ENCODE measurements around the gene ARPC4.

Gene ARPC4

GRCh38 chr3:9818666-9819335 lies 25.9 kb downstream of the ARPC4 start:
- Histone ChIP-seq H3K27me3 (ENCODE audit: insufficient read depth, low read length) (no peaks in the 10 kb centered on the region), H3K4me1 (ENCODE audit: control insufficient read depth, insufficient read depth, low read length, unreplicated experiment) (no peaks in the 10 kb centered on the region), H3K4me3 (ENCODE audit: low read depth, low read length) (no peak overlapping the region), H3K79me2 (ENCODE audit: control insufficient read depth, insufficient read depth, low read length, unreplicated experiment) (no peaks in the 10 kb centered on the region), H3K27ac (ENCODE audit: low read depth, low read length) (no peak overlapping the region), H3K36me3 (ENCODE audit: insufficient read depth, low read length) (no peaks in the 10 kb centered on the region), H2AFZ (ENCODE audit: low read length, unreplicated experiment) (no peak overlapping the region)

- no peaks in the 10 kb centered on the region for H3K27me3 ChIP-seq (ENCODE audit: insufficient read depth, low read length)
- H3K4me1 ChIP-seq (ENCODE audit: control insufficient read depth, insufficient read depth, low read length, unreplicated experiment): no peaks in the 10 kb centered on the region
- H2AFZ ChIP-seq (ENCODE audit: low read length, unreplicated experiment): no peak overlapping the region
- no peaks in the 10 kb centered on the region for H3K79me2 ChIP-seq (ENCODE audit: control insufficient read depth, insufficient read depth, low read length, unreplicated experiment)
- no peaks in the 10 kb centered on the region for H3K36me3 ChIP-seq (ENCODE audit: insufficient read depth, low read length)
- H3K27ac ChIP-seq (ENCODE audit: low read depth, low read length): no peak overlapping the region
- no peak overlapping the region for H3K4me3 ChIP-seq (ENCODE audit: low read depth, low read length)
Measured at GRCh38 chr3:9820543-9820942, 27.7 kb downstream of the ARPC4 start.

DNA sequence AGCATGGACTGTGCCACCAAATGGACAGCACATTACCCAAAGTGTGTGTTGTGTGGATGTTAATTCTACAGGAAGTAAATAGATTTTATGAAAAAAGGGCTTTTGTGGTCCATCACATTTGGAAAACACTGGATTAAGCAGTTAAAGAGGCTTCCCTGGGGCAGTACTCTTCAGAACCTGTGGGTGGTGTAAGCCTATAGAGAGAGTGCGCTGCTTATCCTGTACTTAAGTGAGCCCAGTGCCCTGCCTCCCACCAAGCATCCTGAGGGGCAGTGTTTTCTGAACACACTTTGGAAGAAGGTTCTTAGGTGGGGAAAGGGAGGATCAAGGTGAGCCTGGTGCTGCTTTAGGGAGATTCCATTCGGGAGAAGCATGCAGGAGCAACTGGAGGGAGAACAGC lies 28.1 kb downstream of the ARPC4 start:
- no peaks in the 10 kb centered on the region for H3K79me2 ChIP-seq (ENCODE audit: control insufficient read depth, insufficient read depth, low read length, unreplicated experiment)
- H3K36me3 ChIP-seq (ENCODE audit: insufficient read depth, low read length): no peaks in the 10 kb centered on the region
- H3K4me1 ChIP-seq (ENCODE audit: control insufficient read depth, insufficient read depth, low read length, unreplicated experiment): no peaks in the 10 kb centered on the region
- H3K27ac ChIP-seq (ENCODE audit: low read depth, low read length): no peak overlapping the region
- H2AFZ ChIP-seq (ENCODE audit: low read length, unreplicated experiment): no peak overlapping the region
- H3K27me3 ChIP-seq (ENCODE audit: insufficient read depth, low read length): no peaks in the 10 kb centered on the region
- H3K4me3 ChIP-seq (ENCODE audit: low read depth, low read length): no peak overlapping the region

DNA sequence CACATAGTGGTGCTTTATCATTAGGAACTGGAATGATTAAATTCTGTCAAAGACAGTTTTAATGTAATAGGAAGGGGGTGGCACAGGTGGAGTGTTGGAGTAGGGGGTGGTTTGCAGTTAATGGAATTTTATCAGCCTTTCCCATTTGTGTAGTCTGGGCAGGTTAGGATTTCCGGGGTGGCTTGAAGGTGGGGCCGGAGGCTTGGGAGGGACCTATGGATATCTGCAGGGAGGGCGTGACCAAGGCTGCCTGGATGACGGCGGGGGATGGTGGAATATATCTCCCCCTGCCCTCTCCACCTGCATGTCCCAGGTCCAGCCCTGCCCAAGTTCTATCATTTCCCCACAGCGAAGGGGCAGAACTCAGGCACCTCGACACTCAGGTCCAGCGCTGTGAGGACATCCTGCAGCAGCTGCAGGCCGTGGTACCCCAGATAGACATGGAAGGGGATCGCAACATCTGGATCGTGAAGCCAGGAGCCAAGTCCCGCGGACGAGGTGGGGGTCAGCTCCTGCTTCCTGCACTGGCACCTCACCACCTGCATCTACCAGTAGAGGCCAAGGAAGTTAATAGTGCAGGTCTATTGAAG lies 32.7 kb downstream of the ARPC4 start:
- H3K4me3 ChIP-seq (ENCODE audit: low read depth, low read length): no peak overlapping the region
- no peaks in the 10 kb centered on the region for H3K27me3 ChIP-seq (ENCODE audit: insufficient read depth, low read length)
- peaks cover 6% of the 10 kb centered on the region; the same call in 1 of the 2 replicates for H3K36me3 ChIP-seq (ENCODE audit: insufficient read depth, low read length)
- no peak overlapping the region for H3K27ac ChIP-seq (ENCODE audit: low read depth, low read length)
- no peaks in the 10 kb centered on the region for H3K79me2 ChIP-seq (ENCODE audit: control insufficient read depth, insufficient read depth, low read length, unreplicated experiment)
- H3K4me1 ChIP-seq (ENCODE audit: control insufficient read depth, insufficient read depth, low read length, unreplicated experiment): no peaks in the 10 kb centered on the region
- no peak overlapping the region for H2AFZ ChIP-seq (ENCODE audit: low read length, unreplicated experiment)

- H2AFZ ChIP-seq (ENCODE audit: low read length, unreplicated experiment): no peak overlapping the region
- H3K4me1 ChIP-seq (ENCODE audit: control insufficient read depth, insufficient read depth, low read length, unreplicated experiment): no peaks in the 10 kb centered on the region
- no peak overlapping the region for H3K4me3 ChIP-seq (ENCODE audit: low read depth, low read length)
- H3K79me2 ChIP-seq (ENCODE audit: control insufficient read depth, insufficient read depth, low read length, unreplicated experiment): no peaks in the 10 kb centered on the region
- no peak overlapping the region for H3K27ac ChIP-seq (ENCODE audit: low read depth, low read length)
- no peaks in the 10 kb centered on the region for H3K27me3 ChIP-seq (ENCODE audit: insufficient read depth, low read length)
- peaks cover 6% of the 10 kb centered on the region; the same call in 1 of the 2 replicates for H3K36me3 ChIP-seq (ENCODE audit: insufficient read depth, low read length)
Measured at GRCh38 chr3:9826815-9827573, 34.1 kb downstream of the ARPC4 start.

DNA sequence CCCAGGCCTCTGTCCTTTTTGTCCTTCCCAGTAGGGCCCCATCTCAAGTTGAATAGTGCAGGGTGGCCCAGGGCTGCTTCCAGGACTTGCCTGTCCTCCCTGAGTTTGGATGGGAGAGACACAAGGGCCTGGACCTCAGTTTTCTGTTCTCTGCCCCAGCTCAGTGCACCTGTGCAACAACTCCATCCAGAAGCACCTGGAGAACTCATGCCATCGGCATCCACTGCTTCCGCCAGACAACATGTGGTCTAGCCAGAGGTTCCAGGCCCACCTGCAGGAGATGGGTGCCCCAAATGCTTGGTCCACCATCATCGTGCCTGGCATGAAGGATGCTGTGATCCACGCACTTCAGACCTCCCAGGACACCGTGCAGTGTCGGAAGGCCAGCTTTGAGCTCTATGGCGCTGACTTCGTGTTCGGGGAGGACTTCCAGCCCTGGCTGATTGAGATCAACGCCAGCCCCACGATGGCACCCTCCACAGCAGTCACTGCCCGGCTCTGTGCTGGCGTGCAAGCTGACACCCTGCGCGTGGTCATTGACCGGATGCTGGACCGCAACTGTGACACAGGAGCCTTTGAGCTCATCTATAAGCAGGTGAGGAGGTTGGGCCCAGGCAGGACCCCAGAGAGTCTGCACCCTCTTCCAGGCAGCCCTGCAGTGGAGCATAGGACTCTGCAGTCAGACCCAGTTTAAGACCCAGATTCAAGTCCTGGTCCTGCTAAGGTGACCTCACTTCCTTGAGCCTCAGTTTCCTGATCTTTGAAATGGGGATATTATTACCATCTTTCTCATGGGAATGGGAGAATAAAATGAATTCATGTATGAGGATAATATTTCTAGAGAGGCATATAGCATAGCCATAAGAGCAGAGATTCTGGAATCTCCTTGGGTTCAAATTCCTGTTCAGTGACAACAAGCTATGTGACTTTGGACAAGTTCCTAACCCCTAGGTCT lies 36.2 kb downstream of the ARPC4 start:
- Histone ChIP-seq H2AFZ (ENCODE audit: low read length, unreplicated experiment) (no peak overlapping the region), H3K79me2 (ENCODE audit: control insufficient read depth, insufficient read depth, low read length, unreplicated experiment) (no peaks in the 10 kb centered on the region), H3K27me3 (ENCODE audit: insufficient read depth, low read length) (no peaks in the 10 kb centered on the region), H3K36me3 (ENCODE audit: insufficient read depth, low read length) (peaks cover 6% of the 10 kb centered on the region; the same call in 1 of the 2 replicates), H3K27ac (ENCODE audit: low read depth, low read length) (no peak overlapping the region), H3K4me1 (ENCODE audit: control insufficient read depth, insufficient read depth, low read length, unreplicated experiment) (no peaks in the 10 kb centered on the region), H3K4me3 (ENCODE audit: low read depth, low read length) (no peak overlapping the region)

GRCh38 chr3:9831253-9831652 lies 38.4 kb downstream of the ARPC4 start:
- peaks cover 6% of the 10 kb centered on the region; the same call in 1 of the 2 replicates for H3K36me3 ChIP-seq (ENCODE audit: insufficient read depth, low read length)
- no peak overlapping the region for H3K27ac ChIP-seq (ENCODE audit: low read depth, low read length)
- no peak overlapping the region for H3K4me3 ChIP-seq (ENCODE audit: low read depth, low read length)
- no peaks in the 10 kb centered on the region for H3K79me2 ChIP-seq (ENCODE audit: control insufficient read depth, insufficient read depth, low read length, unreplicated experiment)
- no peaks in the 10 kb centered on the region for H3K4me1 ChIP-seq (ENCODE audit: control insufficient read depth, insufficient read depth, low read length, unreplicated experiment)
- H2AFZ ChIP-seq (ENCODE audit: low read length, unreplicated experiment): no peak overlapping the region
- H3K27me3 ChIP-seq (ENCODE audit: insufficient read depth, low read length): no peaks in the 10 kb centered on the region

GRCh38 chr3:9833078-9833477 lies 40.2 kb downstream of the ARPC4 start:
- Histone ChIP-seq H3K36me3 (ENCODE audit: insufficient read depth, low read length) (peaks cover 6% of the 10 kb centered on the region; the same call in 1 of the 2 replicates), H3K79me2 (ENCODE audit: control insufficient read depth, insufficient read depth, low read length, unreplicated experiment) (no peaks in the 10 kb centered on the region), H3K27me3 (ENCODE audit: insufficient read depth, low read length) (no peaks in the 10 kb centered on the region)

DNA sequence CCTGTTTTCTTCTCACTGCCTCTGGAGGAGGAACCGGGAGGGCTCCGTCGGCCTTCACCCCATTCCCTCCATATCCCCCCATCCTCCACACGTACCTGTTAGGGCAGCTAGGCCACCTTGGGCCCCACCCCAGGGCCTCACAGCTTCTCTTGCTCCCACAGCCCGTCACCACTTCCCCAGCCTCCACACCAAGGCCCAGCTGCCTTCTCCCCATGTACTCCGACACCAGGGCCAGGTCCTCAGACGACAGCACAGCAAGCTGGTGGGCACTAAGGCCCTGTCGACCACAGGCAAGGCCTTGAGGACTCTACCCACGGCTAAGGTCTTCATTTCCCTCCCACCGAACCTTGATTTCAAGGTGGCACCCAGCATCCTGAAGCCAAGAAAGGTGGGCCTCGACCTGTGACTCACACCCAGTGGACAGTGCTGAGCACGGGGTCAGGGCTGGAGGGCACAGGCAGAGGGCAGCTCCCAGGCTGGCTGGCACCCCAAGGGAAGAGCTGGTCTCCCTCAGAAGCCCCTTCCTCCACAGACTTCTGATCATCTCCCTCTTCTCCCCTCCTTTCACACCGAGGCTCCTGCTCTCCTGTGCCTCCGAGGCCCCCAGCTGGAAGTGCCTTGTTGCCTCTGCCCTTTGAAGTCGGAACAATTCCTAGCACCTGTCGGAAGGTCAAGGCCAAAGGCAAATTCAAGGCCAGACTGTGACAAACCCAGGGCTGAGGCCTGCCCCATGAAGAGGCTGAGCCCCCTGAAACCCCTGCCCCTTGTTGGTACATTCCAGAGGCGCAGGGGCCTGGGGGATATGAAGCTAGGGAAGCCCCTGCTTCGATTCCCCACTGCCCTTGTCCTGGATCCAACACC lies 41.9 kb downstream of the ARPC4 start:
- no peaks in the 10 kb centered on the region for H3K36me3 ChIP-seq (ENCODE audit: insufficient read depth, low read length)
- no peaks in the 10 kb centered on the region for H3K27me3 ChIP-seq (ENCODE audit: insufficient read depth, low read length)
- no peaks in the 10 kb centered on the region for H3K79me2 ChIP-seq (ENCODE audit: control insufficient read depth, insufficient read depth, low read length, unreplicated experiment)
- no peak overlapping the region for H2AFZ ChIP-seq (ENCODE audit: low read length, unreplicated experiment)
- H3K27ac ChIP-seq (ENCODE audit: low read depth, low read length): no peak overlapping the region
- no peak overlapping the region for H3K4me3 ChIP-seq (ENCODE audit: low read depth, low read length)
- H3K4me1 ChIP-seq (ENCODE audit: control insufficient read depth, insufficient read depth, low read length, unreplicated experiment): no peaks in the 10 kb centered on the region

More at GRCh38 chr3:9833078-9833477, 40.2 kb downstream of the ARPC4 start:
- Histone ChIP-seq H3K4me3 (ENCODE audit: low read depth, low read length) (no peak overlapping the region), H3K4me1 (ENCODE audit: control insufficient read depth, insufficient read depth, low read length, unreplicated experiment) (no peaks in the 10 kb centered on the region), H3K27ac (ENCODE audit: low read depth, low read length) (no peak overlapping the region), H2AFZ (ENCODE audit: low read length, unreplicated experiment) (no peak overlapping the region)

Data from ACC112 (cell line).